SU-DHL-6 (cell line): ENCODE results near the gene ZYG11B.

Experiments
- H2AFZ ChIP-seq: fragments of 200-600 bp; sonication (generic); 2 replicates; pipeline ENCODE4 v1.6.1; 2014; ENCODE audit warnings: low read depth, mild to moderate bottlenecking, moderate library complexity, mixed read lengths, antibody characterized with exemption, low read length; ENCODE audit not compliant: severe bottlenecking
- H3F3A ChIP-seq: fragments of 200-600 bp; shearing (Covaris generic); 2 replicates; pipeline ENCODE4 v1.6.0; 2016; ENCODE audit warnings: antibody characterized with exemption, mild to moderate bottlenecking; ENCODE audit not compliant: insufficient read depth
- H3K27ac ChIP-seq: fragments of 200-600 bp; sonication (generic); 2 replicates; pipeline ENCODE4 v1.5.1; 2016; ENCODE audit warnings: low read depth, mild to moderate bottlenecking, low read length, moderate library complexity, mixed read lengths
- H3K27me3 ChIP-seq: fragments of 200-600 bp; sonication (generic), shearing (Covaris generic); 2 replicates; pipeline ENCODE4 v1.6.0; 2014; ENCODE audit warnings: mild to moderate bottlenecking, low read length
- H3K36me3 ChIP-seq: fragments of 200-600 bp; sonication (generic); 2 replicates; pipeline ENCODE4 v1.6.1; 2014; ENCODE audit warnings: mild to moderate bottlenecking, low read length, mixed read lengths
- H3K4me2 ChIP-seq: fragments of 300-600, 200-600 bp; shearing (Covaris generic), sonication (generic); 2 replicates; pipeline ENCODE4 v1.6.0; 2014; ENCODE audit warnings: low read length, low read depth, mild to moderate bottlenecking; ENCODE audit not compliant: poor library complexity, severe bottlenecking
- H3K4me3 ChIP-seq: fragments of 200-600 bp; sonication (generic); 2 replicates; pipeline ENCODE4 v1.5.1; 2014; ENCODE audit warnings: antibody characterized with exemption, low read length, mild to moderate bottlenecking, mixed read lengths; ENCODE audit not compliant: insufficient read depth, poor library complexity, severe bottlenecking
- H3K79me2 ChIP-seq: fragments of 200-600 bp; sonication (generic); 2 replicates; pipeline ENCODE4 v1.6.1; 2014; ENCODE audit warnings: mild to moderate bottlenecking, low read length, moderate library complexity; ENCODE audit not compliant: insufficient read depth
- H3K9ac ChIP-seq: fragments of 200-600 bp; sonication (generic); 2 replicates; pipeline ENCODE4 v1.7.0; 2014; ENCODE audit warnings: mild to moderate bottlenecking, low read length
- H3K9me2 ChIP-seq: fragments of 200-600 bp; sonication (generic); replicated peaks from 2 replicates; pipeline ENCODE4 v1.6.1; 2014; ENCODE audit warnings: low read length; ENCODE audit not compliant: insufficient read depth
- H3K9me3 ChIP-seq: fragments of 200-600 bp; sonication (generic); 2 replicates; pipeline ENCODE4 v1.6.1; 2014; ENCODE audit warnings: low read length, mixed read lengths; ENCODE audit not compliant: insufficient read depth
- H4K20me1 ChIP-seq: fragments of 200-600 bp; sonication (generic); 2 replicates; pipeline ENCODE4 v1.6.1; 2014; ENCODE audit warnings: low read depth, mild to moderate bottlenecking, antibody characterized with exemption, low read length, moderate library complexity, mixed read lengths
- CTCF ChIP-seq: fragments of 200-600 bp; sonication (generic); IDR thresholded peaks from one replicate; pipeline ENCODE4 v1.5.1; 2017; ENCODE audit warnings: antibody characterized with exemption, mild to moderate bottlenecking, low read length, moderate library complexity; ENCODE audit not compliant: insufficient read depth, poor library complexity, severe bottlenecking
- EZH2phosphoT487 ChIP-seq: fragments of 200-600 bp; sonication (generic), shearing (Covaris generic); conservative IDR thresholded peaks from 2 replicates; pipeline ENCODE4 v1.6.1; 2018; ENCODE audit warnings: mild to moderate bottlenecking, antibody characterized with exemption, low read length, moderate library complexity, mixed read lengths

ZYG11B gene

GRCh38 chr1:52856026-52856425, 129.8 kb downstream of the ZYG11B start:
- no peaks in the 10 kb centered on the region for H3K9me3 ChIP-seq
- H3K4me2 ChIP-seq, result no peak overlapping the region
- H3K27me3 ChIP-seq, result no peaks in the 10 kb centered on the region
- H3K4me3 ChIP-seq, result no peak overlapping the region
- no peaks in the 10 kb centered on the region; the same call in 1 of the 2 replicates for H3K36me3 ChIP-seq
- no peak overlapping the region for H3K9ac ChIP-seq
- H2AFZ ChIP-seq, result no peak overlapping the region
- TF ChIP-seq CTCF, result no peak
- no peak for TF ChIP-seq EZH2phosphoT487
- no peaks in the 10 kb centered on the region for H3F3A ChIP-seq
- H3K79me2 ChIP-seq, result peaks cover 33% of the 10 kb centered on the region
- H4K20me1 ChIP-seq, result no peaks in the 10 kb centered on the region
- no peaks in the 10 kb centered on the region for H3K9me2 ChIP-seq
- H3K27ac ChIP-seq, result no peak overlapping the region

GRCh38 chr1:52857443-52857842, 131.2 kb downstream of the ZYG11B start:
- Histone ChIP-seq H3K27me3 (no peaks in the 10 kb centered on the region), H2AFZ (no peak overlapping the region), H3K9me2 (no peaks in the 10 kb centered on the region), H3K4me3 (no peak overlapping the region), H3F3A (no peaks in the 10 kb centered on the region), H3K79me2 (peaks cover 23% of the 10 kb centered on the region), H3K9ac (no peak overlapping the region), H3K36me3 (no peaks in the 10 kb centered on the region; the same call in 1 of the 2 replicates), H4K20me1 (no peaks in the 10 kb centered on the region), H3K9me3 (no peaks in the 10 kb centered on the region), H3K4me2 (no peak overlapping the region), H3K27ac (no peak overlapping the region)
- TF ChIP-seq CTCF (no peak), EZH2phosphoT487 (no peak)

GRCh38 chr1:52862666-52863458, 136.6 kb downstream of the ZYG11B start:
- H3K9me3 ChIP-seq, result no peaks in the 10 kb centered on the region
- no peak overlapping the region for H3K4me3 ChIP-seq
- H2AFZ ChIP-seq, result no peak overlapping the region
- no peaks in the 10 kb centered on the region for H3K27me3 ChIP-seq
- H3K36me3 ChIP-seq, result peaks cover 7% of the 10 kb centered on the region; the same call in 1 of the 2 replicates
- no peaks in the 10 kb centered on the region for H3F3A ChIP-seq
- no peaks in the 10 kb centered on the region for H4K20me1 ChIP-seq
- no peak overlapping the region for H3K9ac ChIP-seq
- H3K9me2 ChIP-seq, result no peaks in the 10 kb centered on the region
- no peak overlapping the region for H3K27ac ChIP-seq
- TF ChIP-seq CTCF (no peak), EZH2phosphoT487 (no peak)
- no peaks in the 10 kb centered on the region for H3K79me2 ChIP-seq
- H3K4me2 ChIP-seq, result no peak overlapping the region
